GM23338 (cell line): ENCODE measurements around the gene HIVEP2.

Source experiments
- CREB1 ChIP-seq: fragments of 250-450 bp; sonication (Bioruptor Pico); IDR thresholded peaks from 2 replicates; pipeline ENCODE4 v1.5.0; 2020; ENCODE audit warnings: low read depth, mild to moderate bottlenecking, moderate library complexity
- EZH2 ChIP-seq: fragments of 200-600 bp; sonication (generic); IDR thresholded peaks from one replicate; pipeline ENCODE4 v1.8.0; 2017; ENCODE audit warnings: antibody characterized with exemption, mild to moderate bottlenecking, low read depth; ENCODE audit not compliant: unreplicated experiment
- EZH2phosphoT487 ChIP-seq: fragments of 200-600 bp; sonication (generic); IDR thresholded peaks from one replicate; pipeline ENCODE4 v1.8.1; 2018; ENCODE audit warnings: antibody characterized with exemption; ENCODE audit not compliant: unreplicated experiment
- JUNB ChIP-seq: IDR thresholded peaks from one replicate; pipeline ENCODE4 v1.6.1; 2016; ENCODE audit warnings: antibody characterized with exemption; ENCODE audit not compliant: unreplicated experiment
- NANOG ChIP-seq: IDR thresholded peaks from 2 replicates; pipeline ENCODE4 v1.6.1; 2016; ENCODE audit warnings: antibody characterized with exemption, borderline replicate concordance
- POLR2AphosphoS5 ChIP-seq: IDR thresholded peaks from 2 replicates; pipeline ENCODE4 v1.6.1; 2016; ENCODE audit warnings: antibody characterized with exemption, low read depth
- STAT1 ChIP-seq: IDR thresholded peaks from one replicate; pipeline ENCODE4 v1.6.1; 2016; ENCODE audit warnings: antibody characterized with exemption; ENCODE audit not compliant: unreplicated experiment
- ZNF114 ChIP-seq: fragments of 250-450 bp; sonication (Bioruptor Pico); IDR thresholded peaks from 2 replicates; pipeline ENCODE4 v1.5.0; 2020; ENCODE audit warnings: mild to moderate bottlenecking, moderate library complexity
- ZNF331 ChIP-seq: fragments of 250-450 bp; sonication (Bioruptor Pico); IDR thresholded peaks from 2 replicates; pipeline ENCODE4 v1.5.0; 2020; ENCODE audit warnings: low read depth, mild to moderate bottlenecking, moderate library complexity
- TF ChIP-seq, protein P1 (sequence below), 2 experiments: fragments of 200-600 bp in 1 of 2; sonication (generic) in 1 of 2; conservative IDR thresholded peaks; 2 replicates each; pipeline versions ENCODE4 v1.5.1 to v1.6.1; 2016 to 2017; ENCODE audit warnings: antibody characterized with exemption in 2 of 2, low read depth in 2 of 2, mild to moderate bottlenecking in 2 of 2, moderate library complexity in 1 of 2
- TF ChIP-seq, protein P2 (sequence below): IDR thresholded peaks from one replicate; pipeline ENCODE4 v1.6.1; 2018; ENCODE audit warnings: antibody characterized with exemption; ENCODE audit not compliant: unreplicated experiment
- TF ChIP-seq, protein P3 (sequence below): IDR thresholded peaks from 2 replicates; pipeline ENCODE4 v1.6.1; 2016; ENCODE audit warnings: antibody characterized with exemption
- TF ChIP-seq, protein P4 (sequence below): fragments of 250-450 bp; sonication (Bioruptor Pico); IDR thresholded peaks from 2 replicates; pipeline ENCODE4 v1.5.0; 2020; ENCODE audit warnings: mild to moderate bottlenecking, moderate library complexity

DNA sequence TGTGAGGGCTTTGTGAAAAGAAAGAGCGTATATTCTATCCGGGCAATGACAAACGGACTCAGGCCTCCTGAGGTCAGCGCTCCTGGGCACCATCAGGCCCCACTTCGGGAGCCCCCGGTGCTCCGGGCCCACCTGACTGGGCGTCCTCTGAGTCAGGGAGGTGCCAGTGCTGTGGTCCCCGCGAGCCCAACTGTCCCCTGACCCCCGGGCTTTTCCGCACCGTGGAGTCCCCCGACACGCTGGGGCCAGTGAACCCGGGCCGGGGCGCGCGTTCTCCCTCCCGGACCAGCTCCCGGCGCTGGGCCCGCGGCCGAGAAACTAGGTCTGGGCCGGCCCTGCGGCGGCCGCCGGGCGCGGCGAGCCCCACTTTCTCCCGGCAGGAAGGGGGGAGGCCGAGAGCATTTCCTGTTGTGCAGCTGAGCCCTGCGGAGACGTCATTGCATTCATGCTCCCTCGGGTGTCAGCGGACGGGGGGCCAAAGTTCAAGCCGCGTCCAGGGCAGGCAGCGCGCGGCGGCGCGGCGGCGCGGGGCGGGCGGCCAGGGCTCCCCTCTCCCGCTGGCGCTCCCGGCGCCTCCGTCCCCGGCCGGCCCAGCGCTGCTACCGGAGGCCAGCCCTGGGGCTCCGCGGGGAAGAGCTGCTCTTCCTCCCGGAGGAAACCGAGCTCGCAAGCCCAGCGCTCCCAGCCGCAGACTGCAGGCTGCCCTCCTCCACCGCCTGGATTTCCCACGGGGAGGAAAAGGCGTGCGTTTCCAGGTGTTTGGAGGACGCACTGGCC is 18.3 kb downstream of the HIVEP2 start:
- TF ChIP-seq JUNB (no peak), CREB1 (CRISPR knock-in tag) (peak; percentile 45; the same call in 1 of the 2 replicates), EZH2 (no peak), POLR2AphosphoS5 (no peak), EZH2phosphoT487 (no peak), ZNF331 (CRISPR knock-in tag) (no peak), NANOG (no peak), ZNF114 (CRISPR knock-in tag) (no peak), STAT1 (no peak)
- TF ChIP-seq, protein P1, sequence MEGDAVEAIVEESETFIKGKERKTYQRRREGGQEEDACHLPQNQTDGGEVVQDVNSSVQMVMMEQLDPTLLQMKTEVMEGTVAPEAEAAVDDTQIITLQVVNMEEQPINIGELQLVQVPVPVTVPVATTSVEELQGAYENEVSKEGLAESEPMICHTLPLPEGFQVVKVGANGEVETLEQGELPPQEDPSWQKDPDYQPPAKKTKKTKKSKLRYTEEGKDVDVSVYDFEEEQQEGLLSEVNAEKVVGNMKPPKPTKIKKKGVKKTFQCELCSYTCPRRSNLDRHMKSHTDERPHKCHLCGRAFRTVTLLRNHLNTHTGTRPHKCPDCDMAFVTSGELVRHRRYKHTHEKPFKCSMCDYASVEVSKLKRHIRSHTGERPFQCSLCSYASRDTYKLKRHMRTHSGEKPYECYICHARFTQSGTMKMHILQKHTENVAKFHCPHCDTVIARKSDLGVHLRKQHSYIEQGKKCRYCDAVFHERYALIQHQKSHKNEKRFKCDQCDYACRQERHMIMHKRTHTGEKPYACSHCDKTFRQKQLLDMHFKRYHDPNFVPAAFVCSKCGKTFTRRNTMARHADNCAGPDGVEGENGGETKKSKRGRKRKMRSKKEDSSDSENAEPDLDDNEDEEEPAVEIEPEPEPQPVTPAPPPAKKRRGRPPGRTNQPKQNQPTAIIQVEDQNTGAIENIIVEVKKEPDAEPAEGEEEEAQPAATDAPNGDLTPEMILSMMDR (conservative IDR thresholded peaks at IDR 0.05; ENCODE audit: low read depth in 2 of 2): no peak
- TF ChIP-seq, protein P2, sequence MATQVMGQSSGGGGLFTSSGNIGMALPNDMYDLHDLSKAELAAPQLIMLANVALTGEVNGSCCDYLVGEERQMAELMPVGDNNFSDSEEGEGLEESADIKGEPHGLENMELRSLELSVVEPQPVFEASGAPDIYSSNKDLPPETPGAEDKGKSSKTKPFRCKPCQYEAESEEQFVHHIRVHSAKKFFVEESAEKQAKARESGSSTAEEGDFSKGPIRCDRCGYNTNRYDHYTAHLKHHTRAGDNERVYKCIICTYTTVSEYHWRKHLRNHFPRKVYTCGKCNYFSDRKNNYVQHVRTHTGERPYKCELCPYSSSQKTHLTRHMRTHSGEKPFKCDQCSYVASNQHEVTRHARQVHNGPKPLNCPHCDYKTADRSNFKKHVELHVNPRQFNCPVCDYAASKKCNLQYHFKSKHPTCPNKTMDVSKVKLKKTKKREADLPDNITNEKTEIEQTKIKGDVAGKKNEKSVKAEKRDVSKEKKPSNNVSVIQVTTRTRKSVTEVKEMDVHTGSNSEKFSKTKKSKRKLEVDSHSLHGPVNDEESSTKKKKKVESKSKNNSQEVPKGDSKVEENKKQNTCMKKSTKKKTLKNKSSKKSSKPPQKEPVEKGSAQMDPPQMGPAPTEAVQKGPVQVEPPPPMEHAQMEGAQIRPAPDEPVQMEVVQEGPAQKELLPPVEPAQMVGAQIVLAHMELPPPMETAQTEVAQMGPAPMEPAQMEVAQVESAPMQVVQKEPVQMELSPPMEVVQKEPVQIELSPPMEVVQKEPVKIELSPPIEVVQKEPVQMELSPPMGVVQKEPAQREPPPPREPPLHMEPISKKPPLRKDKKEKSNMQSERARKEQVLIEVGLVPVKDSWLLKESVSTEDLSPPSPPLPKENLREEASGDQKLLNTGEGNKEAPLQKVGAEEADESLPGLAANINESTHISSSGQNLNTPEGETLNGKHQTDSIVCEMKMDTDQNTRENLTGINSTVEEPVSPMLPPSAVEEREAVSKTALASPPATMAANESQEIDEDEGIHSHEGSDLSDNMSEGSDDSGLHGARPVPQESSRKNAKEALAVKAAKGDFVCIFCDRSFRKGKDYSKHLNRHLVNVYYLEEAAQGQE: no peak
- TF ChIP-seq, protein P3, sequence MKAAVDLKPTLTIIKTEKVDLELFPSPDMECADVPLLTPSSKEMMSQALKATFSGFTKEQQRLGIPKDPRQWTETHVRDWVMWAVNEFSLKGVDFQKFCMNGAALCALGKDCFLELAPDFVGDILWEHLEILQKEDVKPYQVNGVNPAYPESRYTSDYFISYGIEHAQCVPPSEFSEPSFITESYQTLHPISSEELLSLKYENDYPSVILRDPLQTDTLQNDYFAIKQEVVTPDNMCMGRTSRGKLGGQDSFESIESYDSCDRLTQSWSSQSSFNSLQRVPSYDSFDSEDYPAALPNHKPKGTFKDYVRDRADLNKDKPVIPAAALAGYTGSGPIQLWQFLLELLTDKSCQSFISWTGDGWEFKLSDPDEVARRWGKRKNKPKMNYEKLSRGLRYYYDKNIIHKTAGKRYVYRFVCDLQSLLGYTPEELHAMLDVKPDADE: peak; percentile 22; the same call in 1 of the 2 replicates
- TF ChIP-seq, protein P4, sequence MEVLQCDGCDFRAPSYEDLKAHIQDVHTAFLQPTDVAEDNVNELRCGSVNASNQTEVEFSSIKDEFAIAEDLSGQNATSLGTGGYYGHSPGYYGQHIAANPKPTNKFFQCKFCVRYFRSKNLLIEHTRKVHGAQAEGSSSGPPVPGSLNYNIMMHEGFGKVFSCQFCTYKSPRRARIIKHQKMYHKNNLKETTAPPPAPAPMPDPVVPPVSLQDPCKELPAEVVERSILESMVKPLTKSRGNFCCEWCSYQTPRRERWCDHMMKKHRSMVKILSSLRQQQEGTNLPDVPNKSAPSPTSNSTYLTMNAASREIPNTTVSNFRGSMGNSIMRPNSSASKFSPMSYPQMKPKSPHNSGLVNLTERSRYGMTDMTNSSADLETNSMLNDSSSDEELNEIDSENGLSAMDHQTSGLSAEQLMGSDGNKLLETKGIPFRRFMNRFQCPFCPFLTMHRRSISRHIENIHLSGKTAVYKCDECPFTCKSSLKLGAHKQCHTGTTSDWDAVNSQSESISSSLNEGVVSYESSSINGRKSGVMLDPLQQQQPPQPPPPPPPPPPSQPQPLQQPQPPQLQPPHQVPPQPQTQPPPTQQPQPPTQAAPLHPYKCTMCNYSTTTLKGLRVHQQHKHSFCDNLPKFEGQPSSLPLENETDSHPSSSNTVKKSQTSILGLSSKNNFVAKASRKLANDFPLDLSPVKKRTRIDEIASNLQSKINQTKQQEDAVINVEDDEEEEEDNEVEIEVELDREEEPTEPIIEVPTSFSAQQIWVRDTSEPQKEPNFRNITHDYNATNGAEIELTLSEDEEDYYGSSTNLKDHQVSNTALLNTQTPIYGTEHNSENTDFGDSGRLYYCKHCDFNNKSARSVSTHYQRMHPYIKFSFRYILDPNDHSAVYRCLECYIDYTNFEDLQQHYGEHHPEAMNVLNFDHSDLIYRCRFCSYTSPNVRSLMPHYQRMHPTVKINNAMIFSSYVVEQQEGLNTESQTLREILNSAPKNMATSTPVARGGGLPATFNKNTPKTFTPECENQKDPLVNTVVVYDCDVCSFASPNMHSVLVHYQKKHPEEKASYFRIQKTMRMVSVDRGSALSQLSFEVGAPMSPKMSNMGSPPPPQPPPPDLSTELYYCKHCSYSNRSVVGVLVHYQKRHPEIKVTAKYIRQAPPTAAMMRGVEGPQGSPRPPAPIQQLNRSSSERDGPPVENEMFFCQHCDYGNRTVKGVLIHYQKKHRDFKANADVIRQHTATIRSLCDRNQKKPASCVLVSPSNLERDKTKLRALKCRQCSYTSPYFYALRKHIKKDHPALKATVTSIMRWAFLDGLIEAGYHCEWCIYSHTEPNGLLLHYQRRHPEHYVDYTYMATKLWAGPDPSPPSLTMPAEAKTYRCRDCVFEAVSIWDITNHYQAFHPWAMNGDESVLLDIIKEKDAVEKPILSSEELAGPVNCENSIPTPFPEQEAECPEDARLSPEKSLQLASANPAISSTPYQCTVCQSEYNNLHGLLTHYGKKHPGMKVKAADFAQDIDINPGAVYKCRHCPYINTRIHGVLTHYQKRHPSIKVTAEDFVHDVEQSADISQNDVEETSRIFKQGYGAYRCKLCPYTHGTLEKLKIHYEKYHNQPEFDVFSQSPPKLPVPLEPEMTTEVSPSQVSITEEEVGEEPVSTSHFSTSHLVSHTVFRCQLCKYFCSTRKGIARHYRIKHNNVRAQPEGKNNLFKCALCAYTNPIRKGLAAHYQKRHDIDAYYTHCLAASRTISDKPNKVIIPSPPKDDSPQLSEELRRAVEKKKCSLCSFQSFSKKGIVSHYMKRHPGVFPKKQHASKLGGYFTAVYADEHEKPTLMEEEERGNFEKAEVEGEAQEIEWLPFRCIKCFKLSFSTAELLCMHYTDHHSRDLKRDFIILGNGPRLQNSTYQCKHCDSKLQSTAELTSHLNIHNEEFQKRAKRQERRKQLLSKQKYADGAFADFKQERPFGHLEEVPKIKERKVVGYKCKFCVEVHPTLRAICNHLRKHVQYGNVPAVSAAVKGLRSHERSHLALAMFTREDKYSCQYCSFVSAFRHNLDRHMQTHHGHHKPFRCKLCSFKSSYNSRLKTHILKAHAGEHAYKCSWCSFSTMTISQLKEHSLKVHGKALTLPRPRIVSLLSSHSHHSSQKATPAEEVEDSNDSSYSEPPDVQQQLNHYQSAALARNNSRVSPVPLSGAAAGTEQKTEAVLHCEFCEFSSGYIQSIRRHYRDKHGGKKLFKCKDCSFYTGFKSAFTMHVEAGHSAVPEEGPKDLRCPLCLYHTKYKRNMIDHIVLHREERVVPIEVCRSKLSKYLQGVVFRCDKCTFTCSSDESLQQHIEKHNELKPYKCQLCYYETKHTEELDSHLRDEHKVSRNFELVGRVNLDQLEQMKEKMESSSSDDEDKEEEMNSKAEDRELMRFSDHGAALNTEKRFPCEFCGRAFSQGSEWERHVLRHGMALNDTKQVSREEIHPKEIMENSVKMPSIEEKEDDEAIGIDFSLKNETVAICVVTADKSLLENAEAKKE: no peak
